NT2/D1 (cell line): ENCODE data around the gene IQSEC1.

ENCODE experiments used
- SUZ12 ChIP-seq: IDR thresholded peaks from 2 replicates; pipeline ENCODE4 v1.6.1; 2011; ENCODE audit not compliant: insufficient read length, insufficient read depth; ENCODE audit errors: extremely low read depth
- YY1 ChIP-seq: IDR thresholded peaks from 2 replicates; pipeline ENCODE4 v1.6.1; 2011; ENCODE audit not compliant: insufficient read length, insufficient read depth
- ZNF274 ChIP-seq: IDR thresholded peaks from 2 replicates; pipeline ENCODE4 v1.6.1; 2011; ENCODE audit warnings: mild to moderate bottlenecking, low read depth, low read length

GRCh38 chr3:12894629-12895028 is 178.6 kb downstream of the IQSEC1 start:
- no peak for TF ChIP-seq YY1
- no peak for TF ChIP-seq ZNF274
- TF ChIP-seq SUZ12 = no peak
